IPS DF 19.7 (cell line): ENCODE data around the gene MAGEB5.
"Not testable (repeated sequence)": the region's sequence is repeated elsewhere in the genome, so short reads cannot be mapped to it uniquely, and the experiment has no call there.

Experiments
- DNase-seq: peaks from one replicate; pipeline ENCODE4 v3.0.0-alpha.2; 2013; ENCODE audit warnings: low read depth, low spot score

The MAGEB5 gene

DNA sequence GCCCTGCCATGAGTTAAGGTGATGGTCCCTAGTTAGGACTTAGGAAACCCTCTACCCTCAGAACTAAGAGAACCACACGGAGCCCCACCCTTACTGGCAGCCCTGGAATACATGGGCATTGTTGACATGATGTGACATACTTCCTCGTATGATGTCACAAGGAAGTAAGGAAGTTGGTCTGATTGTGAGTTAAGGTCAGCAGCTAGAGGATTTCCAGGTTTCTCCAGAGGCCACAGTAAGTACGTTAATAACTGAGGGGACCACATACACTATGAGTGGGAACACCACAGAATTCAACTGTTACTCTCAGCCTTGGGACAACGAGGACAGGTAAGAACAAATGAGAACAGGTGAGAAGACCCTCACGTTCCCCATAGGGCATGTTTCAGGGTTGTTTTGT is at the start of gene MAGEB5:
MAGEB5 (plus strand) TSS at position 301 of the 400 bp plus-strand sequence. CDS start 1,133 bp downstream, outside the sequence.
- no peak for DNase-seq

DNA sequence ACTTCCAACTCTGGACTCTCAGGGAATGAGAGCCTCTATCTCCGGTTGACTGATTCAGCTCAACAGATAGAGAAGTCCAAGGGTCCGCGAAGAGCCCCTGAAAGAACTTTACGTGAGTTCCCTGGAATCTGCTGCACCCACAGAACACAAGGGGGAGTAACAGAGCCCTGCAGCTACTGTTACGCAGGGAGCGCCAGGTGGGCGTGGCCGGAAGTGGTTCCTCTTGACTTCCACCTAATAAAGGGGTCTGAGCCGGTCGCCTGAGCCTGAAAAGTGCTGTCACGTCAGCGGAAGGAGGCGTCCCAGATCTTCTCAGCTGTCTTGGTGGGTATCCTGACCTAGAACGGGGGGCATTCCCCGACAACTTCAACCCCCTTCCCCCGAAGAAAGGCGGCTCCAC is 23.8 kb upstream of the MAGEB5 start, which contains the start of gene MAGEB6:
MAGEB6 (plus strand) TSS at position 237 of the 400 bp plus-strand sequence. CDS start 1,407 bp downstream, outside the sequence.
- DNase-seq: no peak

- no peak for DNase-seq
These were observed 12.4 kb upstream of the MAGEB5 start for GRCh38 chrX:26203561-26203960.

DNA sequence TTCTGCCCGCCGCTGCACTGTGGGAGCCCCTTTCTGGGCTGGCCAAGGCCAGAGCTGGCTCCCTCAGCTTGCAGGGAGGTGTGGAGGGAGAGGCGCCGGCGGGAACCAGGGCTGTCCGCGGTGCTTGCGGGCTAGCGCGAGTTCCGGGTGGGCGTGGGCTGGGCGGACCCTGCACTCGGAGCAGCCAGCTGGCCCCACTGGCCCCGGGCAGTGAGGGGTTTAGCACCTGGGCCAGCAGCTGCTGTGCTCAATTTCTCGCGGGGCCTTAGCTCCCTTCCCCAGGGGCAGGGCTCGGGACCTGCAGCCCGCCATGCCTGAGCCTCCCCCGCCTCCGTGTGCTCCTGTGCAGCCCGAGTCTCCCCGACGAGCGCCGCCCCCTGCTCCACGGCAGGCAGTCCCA is 11.3 kb upstream of the MAGEB5 start:
- not testable (repeated sequence) for DNase-seq

DNA sequence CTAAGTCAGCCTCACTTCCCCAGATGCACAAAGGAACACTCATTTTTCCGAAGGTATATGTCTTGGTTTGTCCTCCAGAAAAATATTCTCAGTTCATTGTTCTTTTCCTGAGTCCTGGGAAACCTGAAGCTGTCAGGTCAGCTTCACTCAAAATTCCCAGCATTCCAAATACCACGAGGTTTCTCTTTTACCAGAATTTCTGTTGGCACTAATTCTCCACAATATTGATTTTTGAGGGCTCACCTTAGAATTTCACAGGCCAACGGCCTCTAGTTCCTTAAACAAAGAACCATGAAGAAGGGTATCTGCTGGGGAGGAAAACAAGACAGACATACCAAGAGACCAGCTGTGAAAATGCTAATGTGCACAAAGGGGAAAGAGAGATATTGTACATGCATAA is 8.0 kb upstream of the MAGEB5 start:
- no peak for DNase-seq

DNA sequence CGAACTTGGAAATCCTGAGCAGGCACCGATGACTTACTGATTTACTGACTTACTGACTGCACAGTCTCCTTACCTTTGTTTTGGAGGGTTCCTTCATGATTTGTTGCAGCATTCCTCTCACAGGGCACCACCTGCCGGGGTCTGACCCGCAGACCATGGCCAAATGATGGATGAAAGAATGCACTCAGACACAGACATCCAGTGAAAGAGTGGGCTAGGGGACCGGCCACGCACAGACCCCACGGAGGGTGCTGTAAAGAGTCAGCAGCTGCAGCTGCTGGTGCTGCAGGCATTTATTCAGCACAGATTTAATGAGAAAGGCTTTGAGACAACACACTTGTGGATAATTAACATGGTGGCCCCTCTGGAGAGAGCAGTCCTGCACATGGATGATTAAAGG is 3.4 kb downstream of the MAGEB5 start:
- no peak for DNase-seq

DNA sequence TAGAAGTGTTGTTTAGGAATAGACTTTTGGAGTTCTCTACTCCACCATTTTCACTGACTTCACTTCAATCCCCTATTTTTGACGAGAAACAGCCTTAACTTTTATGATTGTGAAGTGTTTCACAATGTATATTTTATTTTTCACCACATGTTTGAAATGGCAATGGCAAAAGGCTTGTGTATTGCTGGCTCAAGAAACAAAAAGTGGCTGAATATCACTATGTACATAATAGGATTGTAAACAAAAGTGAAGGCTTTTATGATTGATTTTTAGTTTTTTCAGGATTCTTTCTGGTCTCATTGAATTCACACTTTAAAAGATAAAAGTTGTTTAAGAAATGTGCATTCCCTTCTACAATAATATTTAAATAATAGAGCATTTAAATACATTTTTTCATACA is 18.2 kb downstream of the MAGEB5 start:
- no peak for DNase-seq

GRCh38 chrX:26253526-26253925 is 37.6 kb downstream of the MAGEB5 start:
- DNase-seq: no peak

GRCh38 chrX:26254436-26254835 is 38.5 kb downstream of the MAGEB5 start:
- DNase-seq: no peak

- no peak for DNase-seq
These were observed 46.2 kb downstream of the MAGEB5 start for GRCh38 chrX:26262121-26262523.
